GM21723 (cell line): ENCODE data around the gene OVCH1.
"Not testable (repeated sequence)": the region's sequence is repeated elsewhere in the genome, so short reads cannot be mapped to it uniquely, and the experiment has no call there.

Source experiments
- ATAC-seq: cut with Tn5 transposase; IDR thresholded peaks from one replicate; pipeline ENCODE4 v1.9.1; 2021; ENCODE audit warnings: mild to moderate bottlenecking, moderate library complexity; ENCODE audit not compliant: unreplicated experiment

Gene OVCH1

GRCh38 chr12:29405561-29405960, 91.9 kb downstream of the OVCH1 start:
- ATAC-seq, result no peak

- no peak for ATAC-seq
These were observed 93.5 kb downstream of the OVCH1 start for GRCh38 chr12:29403991-29404390.

GRCh38 chr12:29402437-29402836, 95.0 kb downstream of the OVCH1 start:
- ATAC-seq, result no peak

GRCh38 chr12:29398495-29398894, 99.0 kb downstream of the OVCH1 start:
- ATAC-seq, result peak; percentile 67

- ATAC-seq, result no peak
These were observed 100.7 kb downstream of the OVCH1 start for GRCh38 chr12:29396774-29397173.

GRCh38 chr12:29395356-29395755, 102.1 kb downstream of the OVCH1 start:
- ATAC-seq, result no peak

GRCh38 chr12:29390419-29390818, 107.1 kb downstream of the OVCH1 start:
- not testable (repeated sequence) for ATAC-seq

- ATAC-seq, result no peak
These were observed 108.1 kb downstream of the OVCH1 start for GRCh38 chr12:29389295-29389919.

- not testable (repeated sequence) for ATAC-seq
These were observed 111.3 kb downstream of the OVCH1 start for GRCh38 chr12:29386084-29386680.

GRCh38 chr12:29385194-29385593, 112.3 kb downstream of the OVCH1 start:
- not testable (repeated sequence) for ATAC-seq

- ATAC-seq, result no peak
These were observed 115.2 kb downstream of the OVCH1 start for GRCh38 chr12:29382251-29382650.

- peak; percentile 99 for ATAC-seq
These were observed 116.7 kb downstream of the OVCH1 start, which contains the start of gene ERGIC2 for GRCh38 chr12:29380536-29381523. Gene ERGIC2 (minus strand): TSS chr12:29381172. CDS start chr12:29371633, 9,539 bp downstream.
